Endothelial cell (in vitro differentiated cells): ENCODE results near the gene MYBPC3. TPM values are rescaled to one million over a fixed set of nuclear protein-coding genes. Genes with fewer than 3 reads are reported as not detected.
A peak's percentile ranks its signal among the peaks of the same experiment; 100 is the strongest.

Experiments
- DNase-seq: peaks from one replicate; pipeline ENCODE4 v3.0.0; 2021; ENCODE audit warnings: low spot score
- H3K27ac Mint-ChIP-seq: one replicate; pipeline ENCODE4 v1.8.0; 2021; ENCODE audit warnings: mixed read lengths, inconsistent platforms; ENCODE audit not compliant: unreplicated experiment
- H3K27me3 Mint-ChIP-seq: one replicate; pipeline ENCODE4 v1.8.0; 2021; ENCODE audit warnings: mild to moderate bottlenecking, moderate library complexity, mixed read lengths, inconsistent platforms; ENCODE audit not compliant: unreplicated experiment
- H3K36me3 Mint-ChIP-seq: one replicate; pipeline ENCODE4 v1.8.0; 2021; ENCODE audit warnings: mild to moderate bottlenecking, low read depth, mixed read lengths, inconsistent platforms; ENCODE audit not compliant: unreplicated experiment
- H3K4me1 Mint-ChIP-seq: one replicate; pipeline ENCODE4 v1.8.0; 2021; ENCODE audit warnings: mild to moderate bottlenecking, mixed read lengths, inconsistent platforms; ENCODE audit not compliant: unreplicated experiment
- H3K4me3 Mint-ChIP-seq: one replicate; pipeline ENCODE4 v1.8.0; 2021; ENCODE audit warnings: mild to moderate bottlenecking, mixed read lengths, inconsistent platforms; ENCODE audit not compliant: unreplicated experiment
- H3K9me3 Mint-ChIP-seq: one replicate; pipeline ENCODE4 v1.8.0; 2021; ENCODE audit warnings: mixed read lengths, inconsistent platforms; ENCODE audit not compliant: unreplicated experiment
- total RNA-seq: library from RNA; stranded (reverse); fragmentation: NEBNext Ultra II Directional; extraction: Animal tissue kit (Norgen Biotek cat#: 25700); gene quantifications from one replicate; pipeline ENCODE4 v1.2.1, GENCODE V29; 2021; ENCODE audit not compliant: unreplicated experiment
- TF ChIP-seq, protein P1 (sequence below): fragments of 200-600 bp; sonication (generic); IDR thresholded peaks from one replicate; pipeline ENCODE4 v1.5.0; 2021; ENCODE audit warnings: antibody characterized with exemption; ENCODE audit not compliant: unreplicated experiment

Gene MYBPC3
- total RNA-seq, 1 donor from 2014 or later: not detected

- H3K9me3 Mint-ChIP-seq: no peaks in the 10 kb centered on the region
- H3K4me3 Mint-ChIP-seq: no peak overlapping the region
- H3K27ac Mint-ChIP-seq: peak overlapping the region; percentile 59
- H3K27me3 Mint-ChIP-seq: no peaks in the 10 kb centered on the region
- H3K4me1 Mint-ChIP-seq: peaks cover 13% of the 10 kb centered on the region
- peaks cover 15% of the 10 kb centered on the region for H3K36me3 Mint-ChIP-seq
- DNase-seq: no peak
- TF ChIP-seq, protein P1, sequence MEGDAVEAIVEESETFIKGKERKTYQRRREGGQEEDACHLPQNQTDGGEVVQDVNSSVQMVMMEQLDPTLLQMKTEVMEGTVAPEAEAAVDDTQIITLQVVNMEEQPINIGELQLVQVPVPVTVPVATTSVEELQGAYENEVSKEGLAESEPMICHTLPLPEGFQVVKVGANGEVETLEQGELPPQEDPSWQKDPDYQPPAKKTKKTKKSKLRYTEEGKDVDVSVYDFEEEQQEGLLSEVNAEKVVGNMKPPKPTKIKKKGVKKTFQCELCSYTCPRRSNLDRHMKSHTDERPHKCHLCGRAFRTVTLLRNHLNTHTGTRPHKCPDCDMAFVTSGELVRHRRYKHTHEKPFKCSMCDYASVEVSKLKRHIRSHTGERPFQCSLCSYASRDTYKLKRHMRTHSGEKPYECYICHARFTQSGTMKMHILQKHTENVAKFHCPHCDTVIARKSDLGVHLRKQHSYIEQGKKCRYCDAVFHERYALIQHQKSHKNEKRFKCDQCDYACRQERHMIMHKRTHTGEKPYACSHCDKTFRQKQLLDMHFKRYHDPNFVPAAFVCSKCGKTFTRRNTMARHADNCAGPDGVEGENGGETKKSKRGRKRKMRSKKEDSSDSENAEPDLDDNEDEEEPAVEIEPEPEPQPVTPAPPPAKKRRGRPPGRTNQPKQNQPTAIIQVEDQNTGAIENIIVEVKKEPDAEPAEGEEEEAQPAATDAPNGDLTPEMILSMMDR: no peak
Measured at GRCh38 chr11:47331454-47332302, 20.8 kb downstream of the MYBPC3 start.

DNA sequence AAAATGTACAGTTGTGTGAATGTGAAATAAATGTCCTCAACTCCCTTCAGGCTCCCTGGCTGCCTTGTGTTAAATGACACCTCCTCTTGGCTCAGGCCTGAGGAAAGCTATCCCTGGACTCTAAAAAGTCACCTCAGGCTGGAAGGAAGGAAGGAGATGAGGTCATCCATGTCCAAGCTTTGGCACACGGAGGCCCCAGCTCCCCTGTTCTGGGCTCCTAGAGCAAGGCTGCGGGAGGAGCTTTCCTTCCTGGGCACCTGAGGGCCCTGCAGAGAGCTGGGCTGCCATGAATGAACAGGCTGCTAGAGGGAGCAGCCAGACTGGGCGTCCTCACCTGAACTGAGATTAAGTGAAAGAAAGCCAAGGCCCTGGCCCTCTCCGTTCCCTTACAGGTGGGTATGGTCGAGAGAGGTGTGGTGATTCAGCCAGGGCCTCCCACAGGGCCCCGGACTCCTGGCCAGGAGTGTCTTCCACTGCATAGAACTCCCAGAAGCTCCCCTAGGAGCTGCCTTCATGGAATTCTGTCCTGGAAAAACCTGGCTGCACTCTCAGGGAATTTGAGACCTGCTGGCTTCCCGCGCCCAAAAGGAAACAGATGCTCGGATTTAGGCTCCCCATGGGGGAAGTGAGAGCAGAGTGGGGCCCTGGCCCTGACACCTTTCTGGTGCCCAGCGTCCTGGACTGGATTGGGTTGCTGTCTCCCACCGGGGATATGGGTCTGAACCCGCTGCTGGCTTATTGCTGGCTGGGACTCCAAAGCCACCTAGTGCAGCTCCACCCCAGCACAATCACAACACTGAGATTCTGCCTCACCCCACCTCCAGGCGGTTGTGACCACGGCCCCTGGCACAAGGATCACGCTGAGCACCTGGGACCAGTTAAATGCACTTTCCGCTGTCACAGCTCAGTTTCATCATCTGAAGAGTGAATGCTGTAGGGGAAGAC, 22.2 kb downstream of the MYBPC3 start:
- DNase-seq: no peak
- Mint-ChIP-seq H3K27ac (peak overlapping the region; percentile 77), H3K9me3 (no peaks in the 10 kb centered on the region), H3K4me3 (no peak overlapping the region), H3K27me3 (peaks cover under 1% of the 10 kb centered on the region), H3K4me1 (peaks cover 14% of the 10 kb centered on the region), H3K36me3 (peaks cover 26% of the 10 kb centered on the region)
- TF ChIP-seq, protein P1: no peak

DNA sequence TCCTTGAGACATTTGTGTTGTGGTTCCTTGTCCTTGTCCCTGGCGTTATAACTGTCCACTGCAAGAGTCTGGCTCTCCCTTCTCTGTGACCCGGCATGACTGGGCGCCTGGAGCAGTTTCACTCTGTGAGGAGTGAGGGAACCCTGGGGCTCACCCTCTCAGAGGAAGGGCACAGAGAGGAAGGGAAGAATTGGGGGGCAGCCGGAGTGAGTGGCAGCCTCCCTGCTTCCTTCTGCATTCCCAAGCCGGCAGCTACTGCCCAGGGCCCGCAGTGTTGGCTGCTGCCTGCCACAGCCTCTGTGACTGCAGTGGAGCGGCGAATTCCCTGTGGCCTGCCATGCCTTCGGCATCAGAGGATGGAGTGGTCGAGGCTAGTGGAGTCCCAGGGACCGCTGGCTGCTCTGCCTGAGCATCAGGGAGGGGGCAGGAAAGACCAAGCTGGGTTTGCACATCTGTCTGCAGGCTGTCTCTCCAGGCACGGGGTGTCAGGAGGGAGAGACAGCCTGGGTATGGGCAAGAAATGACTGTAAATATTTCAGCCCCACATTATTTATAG, 23.0 kb downstream of the MYBPC3 start:
- TF ChIP-seq, protein P1: no peak
- DNase-seq: no peak

GRCh38 chr11:47328449-47329390, 23.8 kb downstream of the MYBPC3 start:
- TF ChIP-seq, protein P1: no peak
- Mint-ChIP-seq H3K4me3 (no peak overlapping the region), H3K27ac (peak overlapping the region; percentile 61), H3K9me3 (no peaks in the 10 kb centered on the region), H3K36me3 (peaks cover 31% of the 10 kb centered on the region), H3K27me3 (peaks cover 6% of the 10 kb centered on the region), H3K4me1 (peaks cover 20% of the 10 kb centered on the region)
- DNase-seq: no peak

More for the DNA sequence above, 23.0 kb downstream of the MYBPC3 start:
- Mint-ChIP-seq H3K4me3 (no peak overlapping the region), H3K27ac (peak overlapping the region; percentile 77), H3K36me3 (peaks cover 31% of the 10 kb centered on the region), H3K4me1 (peaks cover 20% of the 10 kb centered on the region), H3K27me3 (peaks cover 6% of the 10 kb centered on the region), H3K9me3 (no peaks in the 10 kb centered on the region)
